HEK293 (cell line): Measurements from ENCODE around the gene HMG20A.

Source experiments
- GLIS2 ChIP-seq: fragments of 450-650 bp; formaldehyde crosslinking; IDR thresholded peaks from 2 replicates; pipeline ENCODE4 v1.5.1; 2016; ENCODE audit warnings: missing biosample characterization, missing genetic modification characterization
- HOXA7 ChIP-seq: sonication (generic); formaldehyde crosslinking; IDR thresholded peaks from 2 replicates; pipeline ENCODE4 v1.8.1; 2022; ENCODE audit warnings: missing genetic modification reagents, borderline replicate concordance
- SP2 ChIP-seq: fragments of 450-650 bp; formaldehyde crosslinking; IDR thresholded peaks from 2 replicates; pipeline ENCODE4 v1.5.1; 2016; ENCODE audit warnings: missing biosample characterization, missing genetic modification characterization
- TCF7L2 ChIP-seq: IDR thresholded peaks from 2 replicates; pipeline ENCODE4 v1.6.1; 2011; ENCODE audit warnings: low read depth, mild to moderate bottlenecking, inconsistent platforms, low read length, moderate library complexity, borderline replicate concordance
- YY1 ChIP-seq: fragments of 450-650 bp; formaldehyde crosslinking; IDR thresholded peaks from 2 replicates; pipeline ENCODE4 v1.5.1; 2018; ENCODE audit warnings: missing biosample characterization, missing genetic modification characterization
- ZNF174 ChIP-seq: fragments of 450-650 bp; formaldehyde crosslinking; IDR thresholded peaks from 2 replicates; pipeline ENCODE4 v1.5.0; 2017; ENCODE audit warnings: missing biosample characterization, mild to moderate bottlenecking, missing genetic modification characterization
- ZNF184 ChIP-seq: fragments of 450-650 bp; IDR thresholded peaks from 2 replicates; pipeline ENCODE4 v1.5.1; 2018; ENCODE audit warnings: missing biosample characterization, mild to moderate bottlenecking, missing genetic modification characterization
- ZNF24 ChIP-seq: fragments of 450-650 bp; formaldehyde crosslinking; IDR thresholded peaks from 2 replicates; pipeline ENCODE4 v1.5.1; 2016; ENCODE audit warnings: missing biosample characterization, missing genetic modification characterization
- ZNF324 ChIP-seq: fragments of 450-650 bp; formaldehyde crosslinking; IDR thresholded peaks from 2 replicates; pipeline ENCODE4 v1.5.1; 2016; ENCODE audit warnings: missing biosample characterization, missing genetic modification characterization
- ZNF610 ChIP-seq: fragments of 450-650 bp; formaldehyde crosslinking; IDR thresholded peaks from 2 replicates; pipeline ENCODE4 v1.5.1; 2016; ENCODE audit warnings: missing biosample characterization, missing genetic modification characterization, borderline replicate concordance
- ZNF624 ChIP-seq: fragments of 450-650 bp; formaldehyde crosslinking; IDR thresholded peaks from 2 replicates; pipeline ENCODE4 v1.5.1; 2017; ENCODE audit warnings: missing biosample characterization, missing genetic modification characterization
- ZNF626 ChIP-seq: fragments of 450-650 bp; sonication (Bioruptor Pico); formaldehyde crosslinking; IDR thresholded peaks from 2 replicates; pipeline ENCODE4 v1.5.1; 2018; ENCODE audit warnings: missing biosample characterization, missing genetic modification characterization, inconsistent platforms
- ZSCAN30 ChIP-seq: fragments of 450-650 bp; IDR thresholded peaks from 2 replicates; pipeline ENCODE4 v1.5.1; 2018; ENCODE audit warnings: missing biosample characterization, mild to moderate bottlenecking, missing genetic modification characterization, moderate library complexity
- TF ChIP-seq, protein P1 (sequence below): fragments of 450-650 bp; formaldehyde crosslinking; IDR thresholded peaks from 2 replicates; pipeline ENCODE4 v1.5.1; 2016; ENCODE audit warnings: missing biosample characterization, missing genetic modification characterization

DNA sequence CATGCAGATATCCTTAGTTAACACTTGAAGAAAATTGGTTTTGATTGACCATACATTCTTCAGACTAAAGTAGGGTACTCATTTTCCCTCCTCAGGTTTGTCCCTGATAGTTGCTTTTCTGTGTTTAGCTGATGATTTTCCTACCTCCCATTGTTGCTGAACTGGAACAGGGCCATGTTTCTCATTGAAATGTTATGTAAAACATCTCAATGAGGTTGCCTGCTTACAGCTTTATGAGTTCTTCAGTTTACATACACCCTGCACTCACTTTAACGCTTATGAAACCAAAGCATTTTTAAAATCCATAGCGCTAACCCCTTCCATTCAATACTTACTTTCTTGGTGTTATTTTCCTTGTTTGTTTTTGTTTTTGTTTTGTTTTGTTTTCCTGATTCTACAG, 61.9 kb downstream of the HMG20A start:
- TF ChIP-seq SP2 (tag by site-specific recombination): no peak
- TF ChIP-seq ZNF174: no peak
- TF ChIP-seq, protein P1, sequence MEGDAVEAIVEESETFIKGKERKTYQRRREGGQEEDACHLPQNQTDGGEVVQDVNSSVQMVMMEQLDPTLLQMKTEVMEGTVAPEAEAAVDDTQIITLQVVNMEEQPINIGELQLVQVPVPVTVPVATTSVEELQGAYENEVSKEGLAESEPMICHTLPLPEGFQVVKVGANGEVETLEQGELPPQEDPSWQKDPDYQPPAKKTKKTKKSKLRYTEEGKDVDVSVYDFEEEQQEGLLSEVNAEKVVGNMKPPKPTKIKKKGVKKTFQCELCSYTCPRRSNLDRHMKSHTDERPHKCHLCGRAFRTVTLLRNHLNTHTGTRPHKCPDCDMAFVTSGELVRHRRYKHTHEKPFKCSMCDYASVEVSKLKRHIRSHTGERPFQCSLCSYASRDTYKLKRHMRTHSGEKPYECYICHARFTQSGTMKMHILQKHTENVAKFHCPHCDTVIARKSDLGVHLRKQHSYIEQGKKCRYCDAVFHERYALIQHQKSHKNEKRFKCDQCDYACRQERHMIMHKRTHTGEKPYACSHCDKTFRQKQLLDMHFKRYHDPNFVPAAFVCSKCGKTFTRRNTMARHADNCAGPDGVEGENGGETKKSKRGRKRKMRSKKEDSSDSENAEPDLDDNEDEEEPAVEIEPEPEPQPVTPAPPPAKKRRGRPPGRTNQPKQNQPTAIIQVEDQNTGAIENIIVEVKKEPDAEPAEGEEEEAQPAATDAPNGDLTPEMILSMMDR (tag by site-specific recombination): no peak
- TF ChIP-seq ZNF610 (tag by site-specific recombination): no peak
- no peak for TF ChIP-seq TCF7L2
- TF ChIP-seq ZSCAN30: no peak
- no peak for TF ChIP-seq ZNF324 (tag by site-specific recombination)
- TF ChIP-seq ZNF626 (tag by site-specific recombination): no peak
- TF ChIP-seq HOXA7 (CRISPR knock-in tag): no peak
- no peak for TF ChIP-seq YY1 (tag by site-specific recombination)
- TF ChIP-seq ZNF184: no peak
- no peak for TF ChIP-seq ZNF24 (tag by site-specific recombination)
- TF ChIP-seq GLIS2 (tag by site-specific recombination): no peak
- TF ChIP-seq ZNF624: no peak
